B cell (primary cell): Measurements from ENCODE around the gene CTIF. TPM values are rescaled to one million over a fixed set of nuclear protein-coding genes. Genes with fewer than 3 reads are reported as not detected.

ENCODE experiments used
- ATAC-seq: fragments of 200-7000 bp; cut with Tn5 transposase; one replicate; pipeline ENCODE4 v1.10.0; 2021; ENCODE audit warnings: low read depth, mild to moderate bottlenecking, moderate number of reproducible peaks, moderate library complexity
- CTCF ChIA-PET: fragments of 350-600 bp; sonication (Branson Sonifier 250); formaldehyde crosslinking; loops from one replicate; lab custom pipeline; 2021; ENCODE audit warnings: antibody characterized with exemption, inconsistent platforms; lab: Charles Lee
- POLR2A ChIA-PET: fragments of 350-600 bp; sonication (Branson Sonifier 250); formaldehyde crosslinking; loops from one replicate; lab custom pipeline; 2021; ENCODE audit warnings: antibody characterized with exemption; lab: Charles Lee
- DNase-seq: peaks from one replicate; pipeline ENCODE4 v3.0.0; 2013
- H2AFZ ChIP-seq: 2 replicates; pipeline ENCODE4 v1.6.1; 2012; ENCODE audit warnings: mild to moderate bottlenecking, low read depth, low read length; ENCODE audit not compliant: insufficient read depth, poor library complexity, severe bottlenecking
- H3K27ac ChIP-seq, 2 donors: 1 replicate in 1 of 2; 2 replicates in 1 of 2; pipeline ENCODE4 v1.5.1; 2012 to 2013; ENCODE audit warnings: low read length in 2 of 2, mild to moderate bottlenecking in 2 of 2, moderate library complexity in 1 of 2
- H3K27me3 ChIP-seq, 4 experiments: fragments of 200-600 bp in 1 of 4; sonication (generic) in 1 of 4; replicated peaks in 1 of 4; 1 replicate in 2 of 4; 2 replicates in 2 of 4; pipeline versions ENCODE4 v1.6.1 to v1.7.0; 2013 to 2016; ENCODE audit warnings: low read length in 3 of 4, mild to moderate bottlenecking in 2 of 4, mixed read lengths in 1 of 4, moderate library complexity in 1 of 4; ENCODE audit not compliant: insufficient read depth in 4 of 4, control insufficient read depth in 3 of 4; ENCODE audit errors: control extremely low read depth in 1 of 4
- H3K36me3 ChIP-seq, 2 experiments: replicated peaks in 1 of 2; 1 replicate in 1 of 2; 2 replicates in 1 of 2; pipeline versions ENCODE4 v1.6.1 to v1.7.1; 2013; ENCODE audit warnings: low read length in 1 of 2; ENCODE audit not compliant: insufficient read depth in 2 of 2, control insufficient read depth in 1 of 2; ENCODE audit errors: control extremely low read depth in 1 of 2, extremely low read depth in 1 of 2
- H3K4me1 ChIP-seq, 2 donors: fragments of 200-600 bp in 1 of 2; sonication (generic) in 1 of 2; 1 replicate in 1 of 2; 2 replicates in 1 of 2; pipeline versions ENCODE4 v1.5.1 to v1.6.1; 2013 to 2017; ENCODE audit warnings: low read length in 2 of 2; ENCODE audit not compliant: control insufficient read depth in 2 of 2, insufficient read depth in 2 of 2
- H3K4me2 ChIP-seq: replicated peaks from 2 replicates; pipeline ENCODE3; 2012; ENCODE audit warnings: mild to moderate bottlenecking, low read depth, low read length; ENCODE audit not compliant: poor library complexity, severe bottlenecking
- H3K4me3 ChIP-seq, 5 experiments: fragments of 200-600 bp in 1 of 5; sonication (generic) in 1 of 5; 1 replicate in 3 of 5; 2 replicates in 2 of 5; pipeline versions ENCODE4 v1.5.1 to v1.7.0; 2011 to 2016; ENCODE audit warnings: low read length in 4 of 5, mild to moderate bottlenecking in 4 of 5, low read depth in 2 of 5, control low read depth in 1 of 5, moderate library complexity in 1 of 5; ENCODE audit not compliant: insufficient read depth in 1 of 5; ENCODE audit errors: control extremely low read depth in 1 of 5, extremely low read depth in 1 of 5
- H3K79me2 ChIP-seq: fragments of 200-600 bp; sonication (generic); one replicate; pipeline ENCODE4 v1.6.0; 2016; ENCODE audit warnings: low read length; ENCODE audit not compliant: control insufficient read depth, insufficient read depth
- H3K9ac ChIP-seq: fragments of 200-600 bp; sonication (generic); 2 replicates; pipeline ENCODE4 v1.6.1; 2017; ENCODE audit warnings: mild to moderate bottlenecking, low read length, moderate library complexity
- H3K9me3 ChIP-seq, 3 donors: one replicate each; pipeline versions ENCODE4 v1.6.1 to v1.7.1; 2013; ENCODE audit warnings: low read length in 2 of 3; ENCODE audit not compliant: control insufficient read depth in 2 of 3, insufficient read depth in 1 of 3; ENCODE audit errors: control extremely low read depth in 1 of 3
- H4K20me1 ChIP-seq: 2 replicates; pipeline ENCODE4 v1.6.0; 2012; ENCODE audit warnings: mild to moderate bottlenecking, low read length; ENCODE audit not compliant: insufficient read depth, control insufficient read depth, poor library complexity, severe bottlenecking
- H3K27ac Mint-ChIP-seq: one replicate; pipeline ENCODE4 v1.8.0; 2021; ENCODE audit warnings: mixed read lengths
- H3K27me3 Mint-ChIP-seq: one replicate; pipeline ENCODE4 v1.8.0; 2021; ENCODE audit warnings: mixed read lengths
- H3K4me1 Mint-ChIP-seq: one replicate; pipeline ENCODE4 v1.8.0; 2021; ENCODE audit warnings: mixed read lengths
- H3K4me3 Mint-ChIP-seq: one replicate; pipeline ENCODE4 v1.8.0; 2021; ENCODE audit warnings: mixed read lengths
- H3K9me3 Mint-ChIP-seq: one replicate; pipeline ENCODE4 v1.8.0; 2022; ENCODE audit warnings: mixed read lengths; ENCODE audit not compliant: insufficient read depth
- EZH2 ChIP-seq: IDR thresholded peaks from 2 replicates; pipeline ENCODE4 v1.6.1; 2012; ENCODE audit warnings: borderline replicate concordance, low read depth, mild to moderate bottlenecking, moderate library complexity, low read length; ENCODE audit not compliant: insufficient read depth, poor library complexity, severe bottlenecking
- WGBS: methylation state at CpG from one replicate; pipeline ENCODE4 v1.1.5; 2013; ENCODE audit warnings: missing lambda C conversion rate; ENCODE audit not compliant: insufficient coverage; 5-methylcytosine and 5-hydroxymethylcytosine counted together
- intact Hi-C: fragments of 100-400 bp; cut with micrococcal nuclease; formaldehyde crosslinking; loops from one replicate; pipeline ENCODE4 v1.10.0; 2022
- polyA plus RNA-seq: library from polyadenylated mRNA; depleted of rRNA; stranded (reverse); fragments of >200 nt; gene quantifications from 2 replicates; pipeline ENCODE4 v1.2.3, GENCODE V29; 2012
- total RNA-seq, 2 donors: library from RNA; stranded (reverse); fragments of 120-200 nt in 1 of 2; gene quantifications; 1 replicate in 1 of 2; 2 replicates in 1 of 2; pipeline versions ENCODE4 v1.2.3 to v1.2.4, GENCODE V29; 2013 to 2022
- TF ChIP-seq, protein P1 (sequence below): fragments of 200-600 bp; IDR thresholded peaks from one replicate; pipeline ENCODE4 v1.8.0; 2022; ENCODE audit warnings: antibody characterized with exemption, mild to moderate bottlenecking

CTIF gene
- total and polyA plus RNA-seq, 2 donors (not counting 1 experiment from before 2014, with no cell fraction given) = 3.6 to 16.2 TPM

DNA sequence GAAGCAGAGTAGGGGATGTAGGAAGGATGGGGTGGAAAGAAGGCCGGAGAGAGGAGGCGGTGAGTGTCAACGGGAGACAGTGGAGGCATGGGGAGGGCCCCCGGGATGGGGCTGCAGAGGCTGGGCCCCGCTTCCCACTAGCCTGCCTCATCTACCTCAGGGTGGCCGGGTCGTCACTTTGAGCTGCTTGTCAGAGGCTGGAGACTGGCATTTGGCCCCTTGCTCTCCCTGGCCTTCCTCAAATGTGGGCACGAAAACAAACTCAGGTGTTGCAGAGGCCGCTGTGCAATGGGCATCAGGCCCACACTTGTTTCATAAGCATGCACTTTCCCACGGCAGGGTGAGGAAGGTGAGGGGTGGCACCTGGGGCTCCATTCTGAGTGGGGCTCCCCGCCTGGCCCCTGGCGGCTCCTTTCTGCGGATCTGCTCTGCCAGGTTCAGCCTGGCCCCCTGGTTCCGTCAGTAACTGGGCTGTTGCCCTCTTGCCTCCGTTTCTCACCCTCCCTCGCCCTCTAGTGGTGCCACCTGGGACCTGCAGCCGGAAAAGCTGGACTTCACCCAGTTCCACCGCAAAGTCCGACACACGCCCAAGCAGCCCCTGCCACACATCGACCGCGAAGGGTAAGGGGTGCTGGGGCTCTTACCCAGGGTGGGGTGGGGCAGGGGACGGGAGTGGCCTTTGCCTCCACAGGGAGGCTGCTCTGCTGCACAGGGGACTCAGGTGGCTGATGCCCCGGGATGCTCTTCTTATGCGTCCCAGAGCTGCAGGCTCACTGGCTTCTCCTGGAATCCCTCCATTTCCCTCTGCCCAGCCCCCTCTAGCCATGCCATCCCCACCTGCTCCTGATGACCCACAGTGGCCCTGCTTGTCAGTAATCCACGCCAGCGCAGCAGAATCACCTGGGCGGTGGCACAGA lies 125.4 kb downstream of the CTIF start:
- Mint-ChIP-seq H3K27ac (no peak overlapping the region), H3K9me3 (peaks cover 2% of the 10 kb centered on the region), H3K4me3 (no peak overlapping the region), H3K27me3 (no peaks in the 10 kb centered on the region), H3K4me1 (peaks cover 19% of the 10 kb centered on the region)
- no peak for TF ChIP-seq EZH2
- TF ChIP-seq, protein P1, sequence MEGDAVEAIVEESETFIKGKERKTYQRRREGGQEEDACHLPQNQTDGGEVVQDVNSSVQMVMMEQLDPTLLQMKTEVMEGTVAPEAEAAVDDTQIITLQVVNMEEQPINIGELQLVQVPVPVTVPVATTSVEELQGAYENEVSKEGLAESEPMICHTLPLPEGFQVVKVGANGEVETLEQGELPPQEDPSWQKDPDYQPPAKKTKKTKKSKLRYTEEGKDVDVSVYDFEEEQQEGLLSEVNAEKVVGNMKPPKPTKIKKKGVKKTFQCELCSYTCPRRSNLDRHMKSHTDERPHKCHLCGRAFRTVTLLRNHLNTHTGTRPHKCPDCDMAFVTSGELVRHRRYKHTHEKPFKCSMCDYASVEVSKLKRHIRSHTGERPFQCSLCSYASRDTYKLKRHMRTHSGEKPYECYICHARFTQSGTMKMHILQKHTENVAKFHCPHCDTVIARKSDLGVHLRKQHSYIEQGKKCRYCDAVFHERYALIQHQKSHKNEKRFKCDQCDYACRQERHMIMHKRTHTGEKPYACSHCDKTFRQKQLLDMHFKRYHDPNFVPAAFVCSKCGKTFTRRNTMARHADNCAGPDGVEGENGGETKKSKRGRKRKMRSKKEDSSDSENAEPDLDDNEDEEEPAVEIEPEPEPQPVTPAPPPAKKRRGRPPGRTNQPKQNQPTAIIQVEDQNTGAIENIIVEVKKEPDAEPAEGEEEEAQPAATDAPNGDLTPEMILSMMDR = peak; percentile 73
- peaks cover 4 to 11% of the 10 kb centered on the region in 2 donors for H3K4me1 ChIP-seq
- H3K79me2 ChIP-seq = no peaks in the 10 kb centered on the region
- no peak overlapping the region for H3K9ac ChIP-seq
- no peak overlapping the region for H3K27ac ChIP-seq
- WGBS = 71% methylated on average over 26 of the region's 29 CpGs
- H2AFZ ChIP-seq = no peak overlapping the region
- ChIA-PET CTCF (interaction anchor here (0.5 to 1.4 kb wide), 5 partner anchors 8 to 923 kb away, joined by 3 to 10 read pairs (median 4); no protein-coding TSS in a partner anchor), POLR2A (no interaction called here)
- H3K4me3 ChIP-seq = no peak overlapping the region
- no peak for ATAC-seq
- peaks cover 0 to 4% (median 0%) of the 10 kb centered on the region in 3 donors for H3K9me3 ChIP-seq
- no peaks in the 10 kb centered on the region for H3K27me3 ChIP-seq
- peak; percentile 40 for DNase-seq
- H3K36me3 ChIP-seq = no peaks in the 10 kb centered on the region
- intact Hi-C loops = no loop called here
- no peaks in the 10 kb centered on the region for H4K20me1 ChIP-seq
- no peak overlapping the region for H3K4me2 ChIP-seq

DNA sequence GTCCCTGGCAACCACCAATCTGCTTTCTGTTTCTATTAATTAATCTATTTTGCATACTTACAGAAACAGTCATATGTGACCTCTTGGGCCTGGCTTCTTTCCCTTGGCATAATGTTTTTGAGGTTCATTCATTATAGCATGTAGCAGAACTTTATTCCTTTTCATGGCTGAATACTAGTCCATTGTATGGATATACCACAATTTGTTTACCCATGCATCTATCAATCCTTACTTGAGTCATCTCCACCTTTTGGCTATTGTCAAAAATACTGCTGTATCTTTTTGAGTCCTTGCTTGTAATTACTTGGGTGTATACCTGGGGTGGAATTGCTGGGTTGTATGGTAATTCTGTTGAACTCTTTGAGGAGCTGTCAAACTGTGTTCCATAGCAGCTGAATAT lies 126.8 kb downstream of the CTIF start:
- Mint-ChIP-seq H3K4me1 (peaks cover 19% of the 10 kb centered on the region), H3K27ac (no peak overlapping the region), H3K9me3 (peaks cover 2% of the 10 kb centered on the region), H3K27me3 (no peaks in the 10 kb centered on the region), H3K4me3 (no peak overlapping the region)
- no peak overlapping the region for H3K9ac ChIP-seq
- CTCF ChIA-PET = interaction anchor here (1.3 kb wide), 1 partner anchor 185 kb away, joined by 3 read pairs; no protein-coding TSS in a partner anchor
- no peaks in the 10 kb centered on the region for H3K36me3 ChIP-seq
- ATAC-seq (no peak), DNase-seq (no peak)
- peaks cover 0 to 9% (median 0%) of the 10 kb centered on the region in 3 donors for H3K9me3 ChIP-seq
- POLR2A ChIA-PET = no interaction called here
- H2AFZ ChIP-seq = no peak overlapping the region
- H4K20me1 ChIP-seq = no peaks in the 10 kb centered on the region
- intact Hi-C loops = no loop called here
- no peak overlapping the region for H3K27ac ChIP-seq
- H3K4me2 ChIP-seq = no peak overlapping the region
- H3K4me3 ChIP-seq = no peak overlapping the region
- H3K79me2 ChIP-seq = no peaks in the 10 kb centered on the region
- H3K27me3 ChIP-seq = no peaks in the 10 kb centered on the region
- TF ChIP-seq, protein P1 = no peak
- no peak for TF ChIP-seq EZH2
- H3K4me1 ChIP-seq = peaks cover 4 to 11% of the 10 kb centered on the region in 2 donors
